Mesenchymal stem cell (in vitro differentiated cells and primary cell): ENCODE measurements around the gene HNRNPH1.
"Not testable (repeated sequence)": the region's sequence is repeated elsewhere in the genome, so short reads cannot be mapped to it uniquely, and the experiment has no call there.

Experiments
- DNase-seq: peaks from one replicate; pipeline ENCODE4 v3.0.0-alpha.2; 2013
- H2AFZ ChIP-seq: one replicate; pipeline ENCODE4 v1.6.1; 2013; ENCODE audit warnings: low read depth, mild to moderate bottlenecking, control low read depth, inconsistent platforms, low read length, moderate library complexity
- H2AK5ac ChIP-seq: 2 replicates; pipeline ENCODE4 v1.6.1; 2013; ENCODE audit warnings: low read length, moderate library complexity, mild to moderate bottlenecking, inconsistent platforms; ENCODE audit not compliant: severe bottlenecking
- H2BK120ac ChIP-seq: one replicate; pipeline ENCODE4 v1.6.1; 2013; ENCODE audit warnings: low read depth, mild to moderate bottlenecking, inconsistent platforms, low read length, moderate library complexity
- H2BK12ac ChIP-seq, 2 experiments: one replicate each; pipeline ENCODE4 v1.6.1; 2013; ENCODE audit warnings: inconsistent platforms in 2 of 2, low read length in 2 of 2, mild to moderate bottlenecking in 2 of 2, moderate library complexity in 2 of 2, control low read depth in 1 of 2
- H2BK15ac ChIP-seq: one replicate; pipeline ENCODE4 v1.6.1; 2013; ENCODE audit warnings: mild to moderate bottlenecking, low read depth, inconsistent platforms; ENCODE audit not compliant: poor library complexity, severe bottlenecking
- H2BK5ac ChIP-seq: 2 replicates; pipeline ENCODE4 v1.6.1; 2013; ENCODE audit warnings: low read depth, mild to moderate bottlenecking, low read length, control low read depth, inconsistent platforms; ENCODE audit not compliant: poor library complexity, severe bottlenecking
- H3K14ac ChIP-seq, 2 experiments: one replicate each; pipeline ENCODE4 v1.6.1; 2013; ENCODE audit warnings: inconsistent platforms in 2 of 2, low read length in 2 of 2, control low read depth in 1 of 2, mild to moderate bottlenecking in 1 of 2, moderate library complexity in 1 of 2
- H3K18ac ChIP-seq, 2 experiments: one replicate each; pipeline ENCODE4 v1.6.1; 2013; ENCODE audit warnings: inconsistent platforms in 2 of 2, low read length in 2 of 2, control low read depth in 1 of 2, low read depth in 1 of 2, mild to moderate bottlenecking in 1 of 2
- H3K23ac ChIP-seq, 2 experiments: one replicate each; pipeline ENCODE4 v1.6.1; 2013; ENCODE audit warnings: inconsistent platforms in 2 of 2, low read length in 2 of 2, mild to moderate bottlenecking in 2 of 2, moderate library complexity in 2 of 2, control low read depth in 1 of 2
- H3K27ac ChIP-seq: 2 replicates; pipeline ENCODE4 v1.5.1; 2013; ENCODE audit warnings: mild to moderate bottlenecking, moderate library complexity, low read length, control low read depth, inconsistent platforms; ENCODE audit not compliant: poor library complexity, severe bottlenecking
- H3K27me3 ChIP-seq, 2 experiments: 2 replicates each; pipeline versions ENCODE4 v1.6.1 to v1.7.0; 2013; ENCODE audit warnings: low read length in 2 of 2, mild to moderate bottlenecking in 2 of 2, moderate library complexity in 2 of 2, control low read depth in 1 of 2, inconsistent platforms in 1 of 2; ENCODE audit not compliant: control insufficient read depth in 1 of 2, insufficient read depth in 1 of 2
- H3K36me3 ChIP-seq, 2 experiments: 2 replicates each; pipeline versions ENCODE4 v1.6.1 to v1.7.0; 2013; ENCODE audit warnings: low read length in 2 of 2, control low read depth in 1 of 2, inconsistent platforms in 1 of 2, low read depth in 1 of 2, mild to moderate bottlenecking in 1 of 2; ENCODE audit not compliant: insufficient read depth in 2 of 2, control insufficient read depth in 1 of 2
- H3K4ac ChIP-seq, 2 experiments: one replicate each; pipeline ENCODE4 v1.6.1; 2013; ENCODE audit warnings: inconsistent platforms in 2 of 2, low read length in 2 of 2, mild to moderate bottlenecking in 2 of 2, moderate library complexity in 2 of 2, control low read depth in 1 of 2, low read depth in 1 of 2
- H3K4me1 ChIP-seq: 2 replicates; pipeline ENCODE4 v1.6.1; 2013; ENCODE audit warnings: low read depth, low read length, control low read depth; ENCODE audit not compliant: control insufficient read depth, insufficient read depth
- H3K4me2 ChIP-seq: 2 replicates; pipeline ENCODE4 v1.6.1; 2013; ENCODE audit warnings: low read length, mild to moderate bottlenecking, inconsistent platforms; ENCODE audit not compliant: poor library complexity, severe bottlenecking
- H3K4me3 ChIP-seq, 2 experiments: 2 replicates each; pipeline versions ENCODE4 v1.5.1 to v1.7.0; 2013; ENCODE audit warnings: low read length in 2 of 2, mild to moderate bottlenecking in 2 of 2, control low read depth in 1 of 2, low read depth in 1 of 2; ENCODE audit not compliant: insufficient read depth in 1 of 2
- H3K79me1 ChIP-seq: replicated peaks from 2 replicates; pipeline ENCODE4 v1.6.1; 2013; ENCODE audit warnings: mild to moderate bottlenecking, control low read depth, low read length, inconsistent platforms; ENCODE audit not compliant: poor library complexity, severe bottlenecking
- H3K9ac ChIP-seq: 2 replicates; pipeline ENCODE4 v1.7.0; 2013; ENCODE audit warnings: mild to moderate bottlenecking, low read length, moderate library complexity
- H3K9me3 ChIP-seq: 2 replicates; pipeline ENCODE4 v1.7.0; 2013; ENCODE audit warnings: mild to moderate bottlenecking, low read length; ENCODE audit not compliant: control insufficient read depth
- H4K8ac ChIP-seq: one replicate; pipeline ENCODE4 v1.6.1; 2013; ENCODE audit warnings: inconsistent platforms, mild to moderate bottlenecking, low read length, moderate library complexity
- H4K91ac ChIP-seq: one replicate; pipeline ENCODE4 v1.6.1; 2013; ENCODE audit warnings: mild to moderate bottlenecking, low read length, inconsistent platforms
- WGBS: methylation state at CpG from one replicate; pipeline ENCODE4 v1.1.7; 2013; ENCODE audit warnings: mixed read lengths; 5-methylcytosine and 5-hydroxymethylcytosine counted together

The HNRNPH1 gene

GRCh38 chr5:179657302-179658178 lies 34.1 kb upstream of the HNRNPH1 start:
- not testable (repeated sequence) for H3K36me3 ChIP-seq, H3K4ac ChIP-seq, H3K9ac ChIP-seq, H3K4me2 ChIP-seq, H2BK15ac ChIP-seq, H4K8ac ChIP-seq, H3K4me1 ChIP-seq, H2AFZ ChIP-seq, H3K14ac ChIP-seq, H2BK12ac ChIP-seq, H3K4me3 ChIP-seq, DNase-seq, H2BK120ac ChIP-seq, H2BK5ac ChIP-seq, H3K9me3 ChIP-seq, H3K27ac ChIP-seq, H2AK5ac ChIP-seq, H4K91ac ChIP-seq, H3K23ac ChIP-seq, H3K79me1 ChIP-seq, H3K27me3 ChIP-seq
- no CpG with 5 or more reads among the region's 50 CpGs for WGBS
- H3K18ac ChIP-seq, result peak overlapping the region in 1 of 2 experiments; percentile 52

- H3K4me3 ChIP-seq, result not testable (repeated sequence)
These were observed 29.7 kb upstream of the HNRNPH1 start for GRCh38 chr5:179653135-179653534.

GRCh38 chr5:179650245-179650644 lies 26.8 kb upstream of the HNRNPH1 start:
- H3K9ac ChIP-seq, H3K9me3 ChIP-seq, H3K18ac ChIP-seq, H2BK120ac ChIP-seq, H3K79me1 ChIP-seq, DNase-seq, H3K27me3 ChIP-seq, H3K4me2 ChIP-seq, H2AK5ac ChIP-seq, H3K4me1 ChIP-seq, H4K8ac ChIP-seq, H3K4me3 ChIP-seq, H2BK12ac ChIP-seq, H2AFZ ChIP-seq, H2BK5ac ChIP-seq, H3K23ac ChIP-seq, H3K14ac ChIP-seq, H3K4ac ChIP-seq, H4K91ac ChIP-seq, H3K27ac ChIP-seq, H3K36me3 ChIP-seq, H2BK15ac ChIP-seq: not testable (repeated sequence)
- WGBS, result 95% methylated on average over 12 of the region's 26 CpGs

More at GRCh38 chr5:179653135-179653534, 29.7 kb upstream of the HNRNPH1 start:
- H3K4ac ChIP-seq, H3K4me2 ChIP-seq, H3K36me3 ChIP-seq, H2BK15ac ChIP-seq, H2AK5ac ChIP-seq, H3K9me3 ChIP-seq, H2AFZ ChIP-seq, H3K79me1 ChIP-seq, H3K27ac ChIP-seq, H3K27me3 ChIP-seq, H3K14ac ChIP-seq, H3K4me1 ChIP-seq, H2BK120ac ChIP-seq, H3K23ac ChIP-seq, H4K8ac ChIP-seq, H2BK5ac ChIP-seq, H4K91ac ChIP-seq, DNase-seq, H3K18ac ChIP-seq, H2BK12ac ChIP-seq, H3K9ac ChIP-seq: not testable (repeated sequence)
- 100% methylated on average over 1 of the region's 2 CpGs for WGBS

GRCh38 chr5:179649166-179649703 lies 25.8 kb upstream of the HNRNPH1 start:
- not testable (repeated sequence) for H3K23ac ChIP-seq, H2BK5ac ChIP-seq, H3K9me3 ChIP-seq, H3K9ac ChIP-seq, H2BK12ac ChIP-seq, H3K4me1 ChIP-seq, H2BK120ac ChIP-seq, H3K18ac ChIP-seq, H2AFZ ChIP-seq, H3K79me1 ChIP-seq, H4K91ac ChIP-seq, H2BK15ac ChIP-seq, H2AK5ac ChIP-seq, H3K36me3 ChIP-seq, DNase-seq, H3K4me3 ChIP-seq, H3K14ac ChIP-seq, H3K4ac ChIP-seq, H3K27ac ChIP-seq, H4K8ac ChIP-seq, H3K4me2 ChIP-seq
- peaks cover 3 to 11% of the 10 kb centered on the region in 2 experiments for H3K27me3 ChIP-seq
- 86% methylated on average over 6 of the region's 10 CpGs for WGBS
